Raji (cell line): ENCODE measurements around the gene KRTAP1-1.
"Not testable (repeated sequence)": the region's sequence is repeated elsewhere in the genome, so short reads cannot be mapped to it uniquely, and the experiment has no call there.

Experiments
- POLR2A ChIP-seq: IDR thresholded peaks from 2 replicates; pipeline ENCODE4 v1.6.1; 2011; ENCODE audit warnings: low read depth, low read length, control low read depth; ENCODE audit not compliant: insufficient read depth

Gene KRTAP1-1

DNA sequence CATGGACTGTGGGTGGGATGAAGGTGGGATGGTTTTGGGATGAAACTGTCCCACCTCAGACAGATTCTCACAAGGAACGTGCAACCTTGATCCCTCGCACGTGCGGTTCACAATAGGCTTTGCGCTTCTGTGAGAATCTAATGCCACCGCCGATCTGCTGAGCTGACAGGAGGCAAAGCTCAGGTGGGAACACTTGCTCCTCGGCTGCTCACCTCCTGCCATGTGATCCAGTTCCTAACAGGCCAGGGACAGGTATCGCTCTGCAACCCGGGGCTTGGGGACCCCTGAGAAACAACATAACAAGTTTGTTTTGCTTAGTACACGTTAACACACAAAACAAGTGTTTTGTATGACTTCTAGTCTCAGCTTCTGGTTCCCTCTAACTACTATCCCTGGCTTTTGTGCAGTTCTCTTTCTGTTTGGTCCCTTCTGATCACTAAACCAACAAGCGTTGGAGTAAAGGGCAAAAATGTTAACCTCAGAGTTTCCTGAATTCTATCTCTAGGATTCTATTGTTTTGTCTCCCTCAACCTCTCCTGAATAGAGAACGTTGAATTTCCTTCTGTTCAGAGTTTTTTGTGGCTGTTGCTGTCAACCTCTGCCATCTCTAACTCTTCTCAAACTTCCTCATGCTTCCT, 24.6 kb downstream of the KRTAP1-1 start:
- no peak for TF ChIP-seq POLR2A

DNA sequence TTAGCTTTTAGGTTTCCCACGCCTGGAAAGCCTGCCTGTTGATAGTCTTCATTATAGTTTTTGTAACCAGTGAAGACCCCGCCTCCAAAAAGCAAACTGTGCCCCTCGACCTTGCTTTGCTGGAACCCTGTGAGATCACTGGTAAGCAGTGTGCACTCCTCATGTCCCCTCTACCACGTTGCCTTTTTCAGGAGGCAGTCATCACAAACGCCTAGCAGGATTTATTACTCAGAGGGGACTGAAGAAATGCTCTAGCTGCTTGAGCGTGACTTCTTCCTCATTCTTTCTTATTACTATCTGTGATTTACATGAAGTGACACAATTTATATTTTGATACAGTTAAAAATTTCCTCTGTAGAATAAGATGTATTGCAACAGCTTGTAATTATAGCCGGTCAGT, 25.8 kb downstream of the KRTAP1-1 start:
- TF ChIP-seq POLR2A: no peak

DNA sequence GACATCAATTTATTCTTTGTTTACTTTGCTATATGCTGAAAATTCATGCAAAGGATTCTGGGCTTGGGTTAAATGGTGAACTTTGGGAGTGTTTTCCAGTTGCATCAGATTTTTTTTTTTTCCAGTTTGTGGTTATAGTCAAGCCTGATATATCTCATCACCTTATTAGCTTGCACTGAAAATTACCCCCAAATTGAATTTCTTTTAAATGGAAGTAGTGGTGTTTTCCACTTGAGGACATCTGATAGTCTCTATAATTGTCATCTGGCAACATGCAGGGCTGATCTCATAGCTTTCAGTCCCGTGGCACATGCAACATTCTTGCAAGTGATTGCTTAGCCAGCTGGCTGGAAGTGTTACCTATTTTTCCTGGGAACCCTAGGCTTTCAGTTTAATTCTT, 27.6 kb downstream of the KRTAP1-1 start:
- no peak for TF ChIP-seq POLR2A

DNA sequence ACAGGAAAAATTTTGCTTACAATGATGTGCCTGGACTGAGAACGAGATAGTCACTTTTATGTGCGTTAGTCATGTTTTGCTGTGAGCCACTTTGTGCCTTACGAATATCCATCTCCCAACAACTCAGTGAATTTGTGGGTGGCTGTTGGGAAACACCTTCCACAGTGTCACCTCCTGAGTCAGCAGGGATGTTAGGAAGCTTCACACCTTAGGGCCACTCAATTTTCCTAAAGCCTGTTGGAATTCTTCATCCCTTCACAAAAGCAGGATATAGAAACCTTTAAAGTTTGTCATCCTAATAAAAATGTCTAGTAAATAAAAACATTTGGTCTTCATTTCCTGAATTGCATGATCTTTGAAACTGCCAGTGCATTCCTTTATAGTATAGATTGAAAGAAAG, 28.1 kb downstream of the KRTAP1-1 start:
- no peak for TF ChIP-seq POLR2A

DNA sequence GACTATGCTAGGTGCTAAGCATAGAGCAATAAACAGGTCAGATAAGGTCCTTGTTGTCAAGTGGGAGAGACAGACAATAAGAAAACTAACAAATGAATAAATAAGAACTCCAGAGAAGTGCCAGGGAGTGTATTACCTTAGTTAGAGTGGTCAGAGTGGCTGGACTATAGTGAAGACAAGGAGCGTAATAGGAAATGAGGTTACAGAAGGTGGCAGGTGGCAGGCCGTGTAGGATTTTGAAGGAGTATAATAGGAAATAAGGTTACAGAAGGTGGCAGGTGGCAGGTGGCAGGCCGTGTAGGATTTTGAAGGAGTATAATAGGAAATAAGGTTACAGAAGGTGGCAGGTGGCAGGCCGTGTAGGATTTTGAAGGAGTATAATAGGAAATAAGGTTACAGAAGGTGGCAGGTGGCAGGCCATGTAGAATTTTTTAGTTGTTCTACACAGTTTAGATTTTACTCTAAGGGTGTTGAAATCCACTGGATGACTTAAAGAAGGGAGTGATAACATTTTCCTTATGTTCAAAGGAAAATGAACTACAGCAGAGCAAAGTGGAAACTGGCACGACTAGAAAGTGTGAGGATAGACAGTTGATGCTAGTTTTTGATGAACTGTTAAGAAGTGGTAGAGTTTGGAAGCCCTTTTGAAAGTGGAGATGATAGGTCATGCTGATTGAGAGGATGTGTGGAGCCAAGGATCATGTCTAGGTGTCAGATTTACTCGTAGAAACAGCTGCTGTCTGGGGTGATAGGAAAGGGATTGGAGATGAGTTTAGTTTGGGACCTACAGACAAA, 28.7 kb downstream of the KRTAP1-1 start:
- TF ChIP-seq POLR2A: no peak

DNA sequence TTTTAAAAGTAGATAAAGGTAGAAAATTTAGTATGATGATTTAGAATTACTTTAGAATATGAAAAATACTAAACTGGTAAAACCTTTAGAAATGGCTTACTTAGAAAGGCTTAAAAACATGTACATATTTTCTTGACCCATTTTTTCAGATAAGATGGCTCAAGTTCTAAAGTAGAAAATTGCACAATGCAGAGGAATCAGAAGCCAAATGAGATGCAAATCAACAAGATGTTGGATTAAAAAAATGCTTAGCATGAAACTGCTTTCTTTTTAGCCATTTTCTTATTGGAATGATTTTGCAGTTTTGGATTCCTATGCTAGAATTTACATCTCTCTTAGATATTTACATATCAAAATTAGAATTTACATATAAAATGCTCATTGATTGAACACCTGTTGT, 30.8 kb downstream of the KRTAP1-1 start:
- no peak for TF ChIP-seq POLR2A

DNA sequence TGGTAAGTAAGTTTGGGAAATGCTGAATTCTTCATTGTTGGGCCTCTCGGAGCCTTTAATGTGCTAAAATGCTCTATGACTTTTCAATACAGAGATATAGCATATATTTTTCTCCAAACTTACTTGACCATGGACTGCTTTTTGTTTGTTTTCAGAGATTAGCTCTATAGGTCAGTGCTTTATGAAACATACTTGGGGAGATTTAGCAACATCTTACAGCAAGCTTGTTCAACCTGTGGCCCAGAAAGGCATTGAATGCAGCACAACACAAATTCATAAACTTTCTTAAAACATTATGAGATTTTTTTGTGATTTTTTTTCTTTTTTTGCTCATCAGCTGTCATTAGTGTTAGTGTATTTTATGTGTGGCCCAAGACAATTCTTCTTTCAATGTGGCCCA, 31.3 kb downstream of the KRTAP1-1 start:
- TF ChIP-seq POLR2A: no peak

DNA sequence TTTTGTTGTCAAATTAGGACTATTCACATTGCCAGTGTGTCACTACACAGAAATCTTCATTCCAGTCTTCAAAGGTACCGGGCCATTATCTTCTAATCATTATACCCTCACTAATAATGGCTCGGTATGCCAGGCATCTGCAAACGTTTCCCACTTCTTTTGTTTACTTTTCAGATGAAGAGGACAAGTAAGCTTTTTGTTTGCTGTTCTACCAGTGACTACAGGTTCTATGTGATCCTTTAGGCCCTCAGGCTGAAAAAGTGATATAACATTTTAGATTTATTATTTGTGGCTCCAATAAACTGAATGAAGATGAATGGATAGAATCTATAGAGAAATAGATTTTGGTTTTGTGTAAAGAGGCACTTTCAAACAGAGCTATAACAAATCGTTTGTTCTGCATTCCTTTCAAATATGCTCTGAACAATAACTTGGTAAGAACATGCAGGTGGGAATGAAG, 31.9 kb downstream of the KRTAP1-1 start:
- no peak for TF ChIP-seq POLR2A

DNA sequence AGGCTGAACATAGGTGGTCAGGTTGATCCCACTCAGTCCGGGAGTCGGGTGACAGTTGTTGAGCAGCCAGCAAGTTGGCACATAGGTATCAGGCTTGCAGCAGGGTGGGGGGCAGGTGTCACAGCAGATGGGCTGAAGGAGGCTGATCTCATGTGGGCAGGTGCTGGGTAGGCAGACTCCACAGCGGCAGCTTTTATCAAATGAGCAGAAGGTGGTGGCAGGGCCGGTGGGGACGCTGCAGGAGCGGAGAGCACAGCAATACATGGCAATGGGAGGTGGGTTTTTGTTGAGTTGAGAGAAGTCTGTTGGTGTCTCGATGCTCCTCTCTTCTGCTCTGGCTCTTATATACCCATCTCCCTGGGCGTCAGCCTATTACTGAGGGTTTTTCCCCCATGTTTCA, 32.4 kb downstream of the KRTAP1-1 start, which contains the start of gene KRTAP3-1:
Gene KRTAP3-1 (minus strand): TSS at position 318 of the 400 bp plus-strand sequence. CDS start 54 bp downstream, at position 264.
- no peak for TF ChIP-seq POLR2A

DNA sequence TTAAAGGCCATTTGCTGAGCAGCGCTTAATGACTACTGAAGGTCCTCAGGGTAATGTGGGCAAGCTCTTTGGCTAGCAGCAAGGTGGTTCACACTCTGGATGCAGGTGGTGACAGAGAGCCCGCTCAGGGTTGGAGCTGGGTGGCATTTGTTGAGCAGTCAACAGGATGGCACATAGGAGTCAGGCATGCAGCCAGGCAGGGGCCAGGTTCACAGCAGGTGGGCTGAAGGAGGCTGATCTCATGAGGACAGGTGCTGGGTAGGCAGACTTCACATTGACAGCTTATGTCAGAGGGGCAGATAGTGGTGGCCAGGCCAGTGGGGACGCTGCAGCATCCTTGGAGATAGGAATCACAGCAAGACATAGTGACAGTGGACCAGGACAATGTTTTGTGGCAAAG, 36.9 kb downstream of the KRTAP1-1 start:
- TF ChIP-seq POLR2A: no peak

DNA sequence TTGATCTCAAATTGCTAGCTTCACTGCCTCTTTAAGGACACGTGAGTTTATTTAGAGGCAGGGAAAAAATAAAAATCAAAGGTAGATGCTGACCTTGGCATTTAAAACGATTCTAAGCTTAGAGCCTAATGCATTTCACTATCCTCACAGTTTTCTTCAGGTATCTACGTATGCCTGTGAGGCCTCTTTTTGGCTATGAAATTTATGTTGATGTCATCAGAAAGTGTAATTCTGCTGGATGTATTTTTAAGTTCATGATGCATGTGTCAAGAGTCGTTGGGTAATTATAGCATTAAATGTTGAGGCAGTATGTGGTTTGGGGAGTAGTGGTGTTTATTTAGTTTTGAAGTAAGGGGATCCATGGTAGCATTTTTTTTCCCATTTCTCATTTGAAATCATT, 37.3 kb downstream of the KRTAP1-1 start:
- TF ChIP-seq POLR2A: no peak

DNA sequence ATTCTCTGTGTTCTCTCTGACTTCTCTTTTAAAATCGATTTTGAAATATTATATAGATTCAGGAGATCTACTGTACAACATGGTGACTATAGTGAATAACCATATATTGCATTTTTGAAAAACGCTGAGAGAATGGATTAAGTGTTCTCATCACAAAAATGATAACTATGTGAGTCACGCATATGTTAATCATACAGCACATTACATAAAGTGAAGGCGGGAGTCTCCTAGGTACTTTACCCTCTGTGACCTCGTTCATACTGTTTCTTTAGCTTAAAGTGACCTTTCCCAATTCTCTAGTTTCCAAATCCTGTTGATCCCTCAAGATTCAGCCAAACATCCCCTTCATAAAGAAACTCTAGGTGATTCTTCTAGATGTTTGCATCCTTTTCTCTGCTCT, 38.4 kb downstream of the KRTAP1-1 start:
- TF ChIP-seq POLR2A: no peak

DNA sequence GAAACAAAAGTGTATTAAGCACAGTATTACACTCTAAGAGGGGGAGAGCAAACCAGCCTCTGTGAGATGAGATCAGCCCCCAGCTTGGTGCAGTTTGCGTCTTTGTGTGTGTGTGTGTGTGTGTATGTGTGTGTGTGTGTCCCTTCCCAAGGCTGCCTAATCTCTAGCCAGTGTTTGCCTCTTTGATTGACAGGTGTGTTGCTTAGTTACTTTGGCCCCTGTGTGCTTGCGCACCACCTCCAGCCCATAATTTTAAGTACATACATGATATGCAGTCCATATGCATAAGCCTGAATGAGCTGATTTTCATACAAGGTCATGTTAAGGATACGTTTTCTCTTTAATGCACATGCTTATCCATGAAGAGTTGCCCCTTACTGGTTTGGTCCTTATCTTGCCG, 39.5 kb downstream of the KRTAP1-1 start:
- no peak for TF ChIP-seq POLR2A

DNA sequence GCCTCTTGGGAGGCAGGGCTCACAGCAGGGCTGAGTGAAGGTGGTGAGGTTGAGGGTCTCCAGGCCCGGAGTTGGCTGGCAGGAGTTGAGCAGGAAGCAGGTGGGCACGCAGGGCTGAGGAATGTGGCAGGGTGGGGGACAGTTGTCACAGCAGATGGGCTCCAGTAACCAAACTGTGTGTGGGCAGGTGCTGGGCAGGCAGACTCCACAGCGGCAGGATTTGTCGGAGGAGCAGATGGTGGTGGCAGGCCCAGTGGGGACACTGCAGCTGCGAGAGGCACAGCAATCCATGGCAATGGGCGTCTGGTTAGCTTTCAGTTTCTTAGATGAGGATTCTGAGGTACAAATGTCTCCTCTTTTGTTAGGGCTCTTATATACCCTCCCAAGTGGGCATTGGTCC, 41.7 kb downstream of the KRTAP1-1 start, which contains the start of gene KRTAP3-2:
Gene KRTAP3-2 (minus strand): TSS at position 344 of the 400 bp plus-strand sequence. CDS start 53 bp downstream, at position 291.
- not testable (repeated sequence) for TF ChIP-seq POLR2A

DNA sequence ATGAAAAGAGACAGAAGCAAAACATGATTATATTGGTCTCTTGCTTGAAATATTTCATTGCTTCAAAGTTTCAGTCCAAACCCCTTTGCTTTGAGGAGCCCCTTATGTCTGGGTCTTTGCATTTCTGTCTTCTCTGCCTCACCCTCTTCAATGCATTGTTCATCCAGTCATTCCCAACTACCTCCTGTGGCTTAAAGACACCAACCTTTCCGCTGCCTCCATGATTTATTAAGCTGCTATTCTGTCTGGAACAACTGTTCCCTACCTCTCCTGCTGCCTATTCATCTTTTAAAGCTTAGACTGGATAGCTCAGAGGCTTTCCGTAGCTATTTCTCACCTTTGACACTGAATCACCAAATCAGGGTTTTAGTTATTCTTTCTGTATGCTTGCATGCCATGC, 43.9 kb downstream of the KRTAP1-1 start:
- TF ChIP-seq POLR2A: no peak

DNA sequence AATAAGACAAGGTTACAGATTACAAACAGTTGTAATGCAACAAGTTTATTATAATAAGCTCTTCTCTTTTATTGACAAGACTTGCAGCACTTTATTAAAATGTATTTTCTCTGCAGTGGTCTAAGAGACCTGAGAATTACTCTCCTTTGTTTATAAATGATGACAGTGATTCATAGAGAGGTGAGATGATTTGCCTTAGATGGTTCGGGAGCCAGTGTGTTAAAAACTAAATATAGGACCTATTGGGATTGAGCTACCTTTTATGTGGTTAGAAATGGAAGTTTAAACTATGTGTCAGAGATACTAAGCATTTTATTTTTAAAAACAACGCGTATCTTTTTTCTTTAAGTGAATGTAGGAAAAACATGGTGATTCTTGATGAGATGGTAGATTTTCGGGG, 44.4 kb downstream of the KRTAP1-1 start:
- no peak for TF ChIP-seq POLR2A
